ENCODE results near the gene GUCD1. TPM values are rescaled to one million over a fixed set of nuclear protein-coding genes. Genes with fewer than 3 reads are reported as not detected.

Gene GUCD1
- total and polyA plus RNA-seq, 2 of the 13 experiments (the other 11 are each of a cell fraction or from before 2014, with no cell fraction given), result 128 to 245 TPM

DNA sequence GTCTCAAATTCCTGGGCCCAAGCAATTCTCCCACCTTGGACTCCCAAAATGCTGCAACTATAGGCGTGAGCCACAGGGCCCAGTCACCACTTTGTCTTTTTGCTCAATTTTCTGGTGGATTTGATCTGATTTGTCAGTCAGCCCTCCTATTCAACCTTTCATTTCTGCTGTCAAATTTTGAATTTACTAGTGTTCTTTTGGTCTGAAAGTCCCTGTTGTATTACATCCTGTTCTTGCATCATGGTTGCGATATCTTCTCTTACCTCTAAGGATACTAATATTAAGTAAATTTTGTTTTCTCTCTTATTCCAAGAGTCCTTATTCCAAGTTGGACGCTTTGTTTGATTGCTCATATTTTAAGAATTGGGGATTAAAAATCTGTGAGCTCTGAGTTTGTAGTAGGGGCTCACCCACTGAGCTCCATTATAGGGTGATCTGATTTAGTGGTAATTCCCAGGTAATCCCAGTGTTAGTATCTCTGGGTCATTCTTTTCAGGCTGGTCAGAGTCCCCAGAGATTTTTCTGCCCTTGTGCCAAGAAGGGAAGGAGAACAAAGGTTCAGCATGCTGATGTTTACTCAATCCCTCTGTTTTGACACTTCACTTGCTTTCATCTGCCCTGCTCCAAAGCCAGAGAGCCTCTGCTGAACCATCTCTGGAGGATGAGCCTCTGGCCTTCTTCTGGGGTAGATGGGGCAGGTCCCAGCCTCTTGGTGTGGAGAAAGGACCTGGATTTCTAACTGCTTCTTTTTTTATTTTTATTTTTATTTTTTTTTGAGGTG is 49.8 kb downstream of the GUCD1 start (continued):
- TF ChIP-seq NR2F6 (IDR thresholded peaks at IDR 0.05) (peak; percentile 69; the same call in 1 of the 2 replicates), NR2F6 (CRISPR knock-in tag; IDR thresholded peaks at IDR 0.05) (peak; percentile 81), SIX1 (CRISPR knock-in tag; IDR thresholded peaks at IDR 0.05; ENCODE audit: borderline replicate concordance) (no peak), ZNF530 (CRISPR knock-in tag; IDR thresholded peaks at IDR 0.05; ENCODE audit: low read depth) (no peak), FLYWCH1 (CRISPR knock-in tag; IDR thresholded peaks at IDR 0.05) (no peak), ZNF274 (CRISPR knock-in tag; IDR thresholded peaks at IDR 0.05) (no peak), PREB (CRISPR knock-in tag; IDR thresholded peaks at IDR 0.05) (no peak), U2AF2 (IDR thresholded peaks at IDR 0.05; ENCODE audit: low read depth, low read length) (no peak), MAFG (CRISPR knock-in tag; IDR thresholded peaks at IDR 0.05) (no peak), RERE (CRISPR knock-in tag; IDR thresholded peaks at IDR 0.05; ENCODE audit: low read depth) (peak; percentile 63), SMAD1 (CRISPR knock-in tag; IDR thresholded peaks at IDR 0.05; ENCODE audit: borderline replicate concordance, low read depth) (no peak), MIER3 (CRISPR knock-in tag; IDR thresholded peaks at IDR 0.05; ENCODE audit: borderline replicate concordance) (peak; percentile 26; the same call in 1 of the 2 replicates), SOX6 (IDR thresholded peaks at IDR 0.05) (no peak), SOX6 (CRISPR knock-in tag; IDR thresholded peaks at IDR 0.05) (peak; percentile 97), ZNF460 (CRISPR knock-in tag; IDR thresholded peaks at IDR 0.05; ENCODE audit: borderline replicate concordance) (no peak), RFX1 (IDR thresholded peaks at IDR 0.05) (no peak), MYNN (CRISPR knock-in tag; IDR thresholded peaks at IDR 0.05; ENCODE audit: low read depth) (no peak), NFRKB (IDR thresholded peaks at IDR 0.05) (no peak), ERF (CRISPR knock-in tag; IDR thresholded peaks at IDR 0.05) (0 out of 2 replicates have a peak, but pooled peaks have one; percentile 32), NFIC (IDR thresholded peaks at IDR 0.05; ENCODE audit: low read length) (peak; percentile 79), ZNF160 (CRISPR knock-in tag; IDR thresholded peaks at IDR 0.05) (no peak), MLX (CRISPR knock-in tag; IDR thresholded peaks at IDR 0.05) (peak; percentile 83), ZNF3 (CRISPR knock-in tag; IDR thresholded peaks at IDR 0.05) (no peak)
- TF ChIP-seq, protein P1, sequence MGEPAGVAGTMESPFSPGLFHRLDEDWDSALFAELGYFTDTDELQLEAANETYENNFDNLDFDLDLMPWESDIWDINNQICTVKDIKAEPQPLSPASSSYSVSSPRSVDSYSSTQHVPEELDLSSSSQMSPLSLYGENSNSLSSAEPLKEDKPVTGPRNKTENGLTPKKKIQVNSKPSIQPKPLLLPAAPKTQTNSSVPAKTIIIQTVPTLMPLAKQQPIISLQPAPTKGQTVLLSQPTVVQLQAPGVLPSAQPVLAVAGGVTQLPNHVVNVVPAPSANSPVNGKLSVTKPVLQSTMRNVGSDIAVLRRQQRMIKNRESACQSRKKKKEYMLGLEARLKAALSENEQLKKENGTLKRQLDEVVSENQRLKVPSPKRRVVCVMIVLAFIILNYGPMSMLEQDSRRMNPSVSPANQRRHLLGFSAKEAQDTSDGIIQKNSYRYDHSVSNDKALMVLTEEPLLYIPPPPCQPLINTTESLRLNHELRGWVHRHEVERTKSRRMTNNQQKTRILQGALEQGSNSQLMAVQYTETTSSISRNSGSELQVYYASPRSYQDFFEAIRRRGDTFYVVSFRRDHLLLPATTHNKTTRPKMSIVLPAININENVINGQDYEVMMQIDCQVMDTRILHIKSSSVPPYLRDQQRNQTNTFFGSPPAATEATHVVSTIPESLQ (CRISPR knock-in tag; conservative IDR thresholded peaks at IDR 0.05), result no peak
